HEK293 (cell line): ENCODE results near the gene CRMP1.

ENCODE experiments used
- CTCF ChIA-PET: fragments of 350-600 bp; formaldehyde crosslinking; extraction: SDS; loops from one replicate; lab custom pipeline; 2021; ENCODE audit warnings: antibody characterized with exemption; lab: Yijun Ruan, JAX
- POLR2A ChIA-PET: fragments of 300-600 bp; formaldehyde crosslinking; extraction: SDS; loops from one replicate; lab custom pipeline; 2020; ENCODE audit warnings: antibody characterized with exemption, inconsistent platforms; lab: Yijun Ruan, JAX
- H3K27ac ChIP-seq: fragments of 200-500 bp; sonication (Bioruptor generic); 2 replicates; pipeline ENCODE4 v1.5.1; 2014; ENCODE audit warnings: low read depth, low read length, control low read depth, inconsistent platforms; ENCODE audit errors: extremely low read depth
- H3K36me3 ChIP-seq, 2 experiments: fragments of 200-500 bp in 1 of 2; sonication (Bioruptor generic) in 1 of 2; 1 replicate in 1 of 2; 2 replicates in 1 of 2; pipeline ENCODE4 v1.5.1; 2014 to 2017; ENCODE audit warnings: inconsistent platforms in 2 of 2, low read length in 2 of 2; ENCODE audit not compliant: control insufficient read depth in 2 of 2, insufficient read depth in 1 of 2
- H3K4me1 ChIP-seq: fragments of 200-500 bp; sonication (Bioruptor generic); 2 replicates; pipeline ENCODE4 v1.5.1; 2014; ENCODE audit warnings: mild to moderate bottlenecking, low read length, inconsistent platforms; ENCODE audit not compliant: control insufficient read depth, insufficient read depth
- H3K4me3 ChIP-seq: 2 replicates; pipeline ENCODE4 v1.5.1; 2011; ENCODE audit warnings: low read depth, mild to moderate bottlenecking, control low read depth, low read length, moderate library complexity
- H3K9me3 ChIP-seq: fragments of 200-500 bp; sonication (Bioruptor generic); 2 replicates; pipeline ENCODE4 v1.5.1; 2014; ENCODE audit warnings: low read depth, low read length, inconsistent platforms; ENCODE audit not compliant: control insufficient read depth, insufficient read depth
- EGR2 ChIP-seq: fragments of 450-650 bp; formaldehyde crosslinking; IDR thresholded peaks from 2 replicates; pipeline ENCODE4 v1.5.1; 2016; ENCODE audit warnings: low read depth, missing biosample characterization, missing genetic modification characterization
- SCRT1 ChIP-seq: fragments of 450-650 bp; formaldehyde crosslinking; IDR thresholded peaks from 2 replicates; pipeline ENCODE4 v1.5.1; 2016; ENCODE audit warnings: missing biosample characterization, missing genetic modification characterization, borderline replicate concordance
- SCRT2 ChIP-seq: fragments of 450-650 bp; formaldehyde crosslinking; IDR thresholded peaks from 2 replicates; pipeline ENCODE4 v1.5.1; 2016; ENCODE audit warnings: missing biosample characterization, missing genetic modification characterization
- ZBTB1 ChIP-seq: fragments of 450-650 bp; formaldehyde crosslinking; IDR thresholded peaks from 2 replicates; pipeline ENCODE4 v1.5.1; 2016; ENCODE audit warnings: missing biosample characterization, missing genetic modification characterization
- ZNF10 ChIP-seq: fragments of 450-650 bp; formaldehyde crosslinking; IDR thresholded peaks from 2 replicates; pipeline ENCODE4 v1.5.1; 2017; ENCODE audit warnings: missing biosample characterization, missing genetic modification characterization
- ZNF157 ChIP-seq: fragments of 450-650 bp; formaldehyde crosslinking; IDR thresholded peaks from 2 replicates; pipeline ENCODE4 v1.5.1; 2016; ENCODE audit warnings: missing biosample characterization, missing genetic modification characterization
- ZNF16 ChIP-seq: fragments of 450-650 bp; formaldehyde crosslinking; IDR thresholded peaks from 2 replicates; pipeline ENCODE4 v1.5.1; 2016; ENCODE audit warnings: low read depth, missing biosample characterization, missing genetic modification characterization
- ZNF23 ChIP-seq: fragments of 450-650 bp; formaldehyde crosslinking; IDR thresholded peaks from 2 replicates; pipeline ENCODE4 v1.5.1; 2016; ENCODE audit warnings: missing biosample characterization, missing genetic modification characterization, borderline replicate concordance
- ZNF274 ChIP-seq, 2 experiments: fragments of 200-500 bp in 1 of 2; fragments of 450-650 bp in 1 of 2; sonication (Bioruptor generic) in 1 of 2; formaldehyde crosslinking in 1 of 2; IDR thresholded peaks; 2 replicates each; pipeline versions ENCODE4 v1.5.1 to v1.6.1; 2014 to 2016; ENCODE audit warnings: borderline replicate concordance in 1 of 2, inconsistent platforms in 1 of 2, low read length in 1 of 2, missing biosample characterization in 1 of 2, missing genetic modification characterization in 1 of 2
- ZNF341 ChIP-seq: fragments of 450-650 bp; formaldehyde crosslinking; IDR thresholded peaks from 2 replicates; pipeline ENCODE4; 2016; ENCODE audit warnings: low read depth, missing biosample characterization, missing genetic modification characterization
- ZNF391 ChIP-seq: fragments of 450-650 bp; formaldehyde crosslinking; IDR thresholded peaks from 2 replicates; pipeline ENCODE4 v1.5.1; 2016; ENCODE audit warnings: low read depth, missing biosample characterization, missing genetic modification characterization, borderline replicate concordance
- ZNF423 ChIP-seq: fragments of 450-650 bp; formaldehyde crosslinking; IDR thresholded peaks from 2 replicates; pipeline ENCODE4 v1.5.1; 2016; ENCODE audit warnings: missing biosample characterization, missing genetic modification characterization
- ZNF513 ChIP-seq: fragments of 450-650 bp; IDR thresholded peaks from 2 replicates; pipeline ENCODE4 v1.5.1; 2018; ENCODE audit warnings: missing biosample characterization, missing genetic modification characterization
- ZNF521 ChIP-seq: fragments of 450-650 bp; formaldehyde crosslinking; IDR thresholded peaks from 2 replicates; pipeline ENCODE4 v1.5.1; 2017; ENCODE audit warnings: missing biosample characterization, mild to moderate bottlenecking, missing genetic modification characterization
- ZNF544 ChIP-seq: fragments of 450-650 bp; formaldehyde crosslinking; IDR thresholded peaks from 2 replicates; pipeline ENCODE4 v1.5.0; 2017; ENCODE audit warnings: missing biosample characterization, missing genetic modification characterization
- ZNF549 ChIP-seq: fragments of 450-650 bp; IDR thresholded peaks from 2 replicates; pipeline ENCODE4 v1.5.1; 2018; ENCODE audit warnings: missing biosample characterization, missing genetic modification characterization, mild to moderate bottlenecking, inconsistent platforms, moderate library complexity
- ZNF600 ChIP-seq: fragments of 450-650 bp; formaldehyde crosslinking; IDR thresholded peaks from 2 replicates; pipeline ENCODE4 v1.5.1; 2016; ENCODE audit warnings: missing biosample characterization, missing genetic modification characterization
- ZNF747 ChIP-seq: fragments of 450-650 bp; formaldehyde crosslinking; IDR thresholded peaks from 2 replicates; pipeline ENCODE4 v1.5.1; 2016; ENCODE audit warnings: missing biosample characterization, missing genetic modification characterization
- ZNF785 ChIP-seq: fragments of 450-650 bp; formaldehyde crosslinking; IDR thresholded peaks from 2 replicates; pipeline ENCODE4 v1.5.1; 2016; ENCODE audit warnings: missing biosample characterization, missing genetic modification characterization
- ZSCAN23 ChIP-seq: fragments of 450-650 bp; formaldehyde crosslinking; IDR thresholded peaks from 2 replicates; pipeline ENCODE4 v1.5.1; 2016; ENCODE audit warnings: missing biosample characterization, missing genetic modification characterization
- TF ChIP-seq, protein P1 (sequence below): fragments of 450-650 bp; formaldehyde crosslinking; IDR thresholded peaks from 2 replicates; pipeline ENCODE4 v1.5.1; 2016; ENCODE audit warnings: missing biosample characterization, missing genetic modification characterization
- TF ChIP-seq, protein P2 (sequence below): fragments of 450-650 bp; formaldehyde crosslinking; IDR thresholded peaks from 2 replicates; pipeline ENCODE4 v1.5.1; 2016; ENCODE audit warnings: missing biosample characterization, missing genetic modification characterization
- TF ChIP-seq, protein P3 (sequence below): fragments of 450-650 bp; formaldehyde crosslinking; IDR thresholded peaks from 2 replicates; pipeline ENCODE4 v1.5.1; 2017; ENCODE audit warnings: missing biosample characterization, missing genetic modification characterization

Gene CRMP1

DNA sequence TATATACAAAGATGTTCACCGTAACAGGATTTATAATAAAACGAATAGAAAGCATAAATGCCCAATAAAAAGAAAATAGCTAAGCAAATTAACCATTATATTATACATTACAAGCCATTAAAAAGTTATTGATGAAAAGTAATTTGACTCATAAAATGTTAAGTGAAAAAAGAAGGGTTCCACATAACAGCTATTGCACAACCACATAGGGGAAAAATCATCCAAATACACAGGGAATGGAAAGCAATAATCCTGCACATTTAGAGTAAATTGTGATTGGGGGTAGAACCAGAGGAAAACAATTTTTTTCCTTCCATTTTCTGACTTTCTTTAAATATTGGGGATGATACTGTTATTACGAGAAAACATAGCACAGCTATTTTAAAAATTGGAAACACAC is 38.0 kb downstream of the CRMP1 start:
- no peaks in the 10 kb centered on the region for H3K9me3 ChIP-seq
- no peak for TF ChIP-seq ZNF544 (tag by site-specific recombination)
- TF ChIP-seq ZNF785 (tag by site-specific recombination) = no peak
- no peak for TF ChIP-seq ZNF391 (tag by site-specific recombination)
- TF ChIP-seq, protein P1, sequence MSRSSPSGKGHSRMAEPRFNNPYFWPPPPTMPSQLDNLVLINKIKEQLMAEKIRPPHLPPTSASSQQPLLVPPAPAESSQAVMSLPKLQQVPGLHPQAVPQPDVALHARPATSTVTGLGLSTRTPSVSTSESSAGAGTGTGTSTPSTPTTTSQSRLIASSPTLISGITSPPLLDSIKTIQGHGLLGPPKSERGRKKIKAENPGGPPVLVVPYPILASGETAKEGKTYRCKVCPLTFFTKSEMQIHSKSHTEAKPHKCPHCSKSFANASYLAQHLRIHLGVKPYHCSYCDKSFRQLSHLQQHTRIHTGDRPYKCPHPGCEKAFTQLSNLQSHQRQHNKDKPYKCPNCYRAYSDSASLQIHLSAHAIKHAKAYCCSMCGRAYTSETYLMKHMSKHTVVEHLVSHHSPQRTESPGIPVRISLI (tag by site-specific recombination) = no peak
- TF ChIP-seq ZNF600 (tag by site-specific recombination) = no peak
- TF ChIP-seq, protein P2, sequence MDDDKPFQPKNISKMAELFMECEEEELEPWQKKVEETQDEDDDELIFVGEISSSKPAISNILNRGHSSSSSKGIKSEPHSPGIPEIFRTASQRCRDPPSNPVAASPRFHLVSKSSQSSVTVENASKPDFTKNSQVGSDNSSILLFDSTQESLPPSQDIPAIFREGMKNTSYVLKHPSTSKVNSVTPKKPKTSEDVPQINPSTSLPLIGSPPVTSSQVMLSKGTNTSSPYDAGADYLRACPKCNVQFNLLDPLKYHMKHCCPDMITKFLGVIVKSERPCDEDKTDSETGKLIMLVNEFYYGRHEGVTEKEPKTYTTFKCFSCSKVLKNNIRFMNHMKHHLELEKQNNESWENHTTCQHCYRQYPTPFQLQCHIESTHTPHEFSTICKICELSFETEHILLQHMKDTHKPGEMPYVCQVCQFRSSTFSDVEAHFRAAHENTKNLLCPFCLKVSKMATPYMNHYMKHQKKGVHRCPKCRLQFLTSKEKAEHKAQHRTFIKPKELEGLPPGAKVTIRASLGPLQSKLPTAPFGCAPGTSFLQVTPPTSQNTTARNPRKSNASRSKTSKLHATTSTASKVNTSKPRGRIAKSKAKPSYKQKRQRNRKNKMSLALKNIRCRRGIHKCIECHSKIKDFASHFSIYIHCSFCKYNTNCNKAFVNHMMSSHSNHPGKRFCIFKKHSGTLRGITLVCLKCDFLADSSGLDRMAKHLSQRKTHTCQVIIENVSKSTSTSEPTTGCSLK = no peak
- TF ChIP-seq ZBTB1 (tag by site-specific recombination) = no peak
- no peak for TF ChIP-seq EGR2 (tag by site-specific recombination)
- no peak for TF ChIP-seq ZNF549 (tag by site-specific recombination)
- TF ChIP-seq, all 188 proteins: peak for 0
- Histone ChIP-seq H3K27ac (no peak overlapping the region), H3K4me3 (no peak overlapping the region), H3K4me1 (no peaks in the 10 kb centered on the region), H3K36me3 (peaks cover 0 to 3% of the 10 kb centered on the region in 2 experiments; a peak in 1 of 3 replicates)
- POLR2A ChIA-PET = no interaction called here
- CTCF ChIA-PET = no interaction called here

GRCh38 chr4:5852523-5853202 is 40.2 kb downstream of the CRMP1 start:
- peaks cover 0 to 3% of the 10 kb centered on the region in 2 experiments; a peak in 1 of 3 replicates for H3K36me3 ChIP-seq
- H3K9me3 ChIP-seq = no peaks in the 10 kb centered on the region
- H3K4me1 ChIP-seq = no peaks in the 10 kb centered on the region
- ChIA-PET POLR2A (no interaction called here), CTCF (interaction anchor here (0.7 kb wide), 1 partner anchor 9 kb away, joined by 3 read pairs; no protein-coding TSS in a partner anchor)
- no peak overlapping the region for H3K4me3 ChIP-seq
- H3K27ac ChIP-seq = no peak overlapping the region
- TF ChIP-seq ZNF341 (tag by site-specific recombination) = no peak
- no peak for TF ChIP-seq ZNF16
- no peak for TF ChIP-seq ZNF521 (tag by site-specific recombination)
- TF ChIP-seq ZNF747 (tag by site-specific recombination) = no peak
- TF ChIP-seq ZNF10 (tag by site-specific recombination) = no peak

- POLR2A ChIA-PET = no interaction called here
Observed at GRCh38 chr4:5851637-5852301, 41.1 kb downstream of the CRMP1 start.

More at GRCh38 chr4:5851637-5852301, 41.1 kb downstream of the CRMP1 start:
- H3K27ac ChIP-seq = no peak overlapping the region
- H3K9me3 ChIP-seq = no peaks in the 10 kb centered on the region
- CTCF ChIA-PET = no interaction called here
- peaks cover 0 to 3% of the 10 kb centered on the region in 2 experiments; a peak in 1 of 3 replicates for H3K36me3 ChIP-seq
- H3K4me3 ChIP-seq = no peak overlapping the region
- H3K4me1 ChIP-seq = no peaks in the 10 kb centered on the region
- no peak for TF ChIP-seq SCRT2 (tag by site-specific recombination)
- TF ChIP-seq, protein P3, sequence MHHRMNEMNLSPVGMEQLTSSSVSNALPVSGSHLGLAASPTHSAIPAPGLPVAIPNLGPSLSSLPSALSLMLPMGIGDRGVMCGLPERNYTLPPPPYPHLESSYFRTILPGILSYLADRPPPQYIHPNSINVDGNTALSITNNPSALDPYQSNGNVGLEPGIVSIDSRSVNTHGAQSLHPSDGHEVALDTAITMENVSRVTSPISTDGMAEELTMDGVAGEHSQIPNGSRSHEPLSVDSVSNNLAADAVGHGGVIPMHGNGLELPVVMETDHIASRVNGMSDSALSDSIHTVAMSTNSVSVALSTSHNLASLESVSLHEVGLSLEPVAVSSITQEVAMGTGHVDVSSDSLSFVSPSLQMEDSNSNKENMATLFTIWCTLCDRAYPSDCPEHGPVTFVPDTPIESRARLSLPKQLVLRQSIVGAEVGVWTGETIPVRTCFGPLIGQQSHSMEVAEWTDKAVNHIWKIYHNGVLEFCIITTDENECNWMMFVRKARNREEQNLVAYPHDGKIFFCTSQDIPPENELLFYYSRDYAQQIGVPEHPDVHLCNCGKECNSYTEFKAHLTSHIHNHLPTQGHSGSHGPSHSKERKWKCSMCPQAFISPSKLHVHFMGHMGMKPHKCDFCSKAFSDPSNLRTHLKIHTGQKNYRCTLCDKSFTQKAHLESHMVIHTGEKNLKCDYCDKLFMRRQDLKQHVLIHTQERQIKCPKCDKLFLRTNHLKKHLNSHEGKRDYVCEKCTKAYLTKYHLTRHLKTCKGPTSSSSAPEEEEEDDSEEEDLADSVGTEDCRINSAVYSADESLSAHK (tag by site-specific recombination) = no peak
- no peak for TF ChIP-seq ZNF423
- peak; percentile 57; the same call in 1 of the 2 replicates for TF ChIP-seq EGR2 (tag by site-specific recombination)
- TF ChIP-seq ZSCAN23 (tag by site-specific recombination) = no peak
- no peak for TF ChIP-seq SCRT1 (tag by site-specific recombination)
- no peak for TF ChIP-seq ZNF549 (tag by site-specific recombination)
- no peak for TF ChIP-seq ZNF23
- TF ChIP-seq ZNF157 = no peak
- TF ChIP-seq ZNF274 (IDR thresholded peaks at IDR 0.05; ENCODE audit: low read length) = no peak
- no peak for TF ChIP-seq ZNF274 (tag by site-specific recombination; IDR thresholded peaks at IDR 0.05; ENCODE audit: borderline replicate concordance)
- peak; percentile 94 for TF ChIP-seq ZNF513 (tag by site-specific recombination)
